Embryonic facial prominence (tissue), 1 donor: ENCODE data around the gene CCDC148.

Source experiments
- DNase-seq: peaks from one replicate; pipeline ENCODE4 v3.0.0-alpha.2; 2016; ENCODE audit errors: extremely low spot score

Gene CCDC148

DNA sequence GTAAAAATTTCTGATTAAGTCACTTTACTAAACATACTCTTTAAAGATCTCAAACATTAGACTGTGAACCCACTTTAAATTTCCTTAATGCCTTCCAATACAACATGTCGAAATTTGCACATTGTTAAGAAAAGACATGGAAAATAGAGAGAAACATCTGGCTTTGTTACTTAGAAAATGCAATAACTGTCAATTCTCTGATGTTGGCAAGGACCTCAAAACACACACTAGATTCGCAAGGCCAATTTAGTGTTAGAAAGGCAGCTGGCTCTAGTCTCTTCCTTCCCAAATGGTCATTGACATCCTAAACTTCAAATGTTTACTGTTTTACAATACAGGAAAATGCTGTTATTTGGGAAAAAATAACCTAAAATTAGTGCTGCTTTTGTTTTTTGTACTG is 244.3 kb downstream of the CCDC148 start:
- DNase-seq, result no peak

DNA sequence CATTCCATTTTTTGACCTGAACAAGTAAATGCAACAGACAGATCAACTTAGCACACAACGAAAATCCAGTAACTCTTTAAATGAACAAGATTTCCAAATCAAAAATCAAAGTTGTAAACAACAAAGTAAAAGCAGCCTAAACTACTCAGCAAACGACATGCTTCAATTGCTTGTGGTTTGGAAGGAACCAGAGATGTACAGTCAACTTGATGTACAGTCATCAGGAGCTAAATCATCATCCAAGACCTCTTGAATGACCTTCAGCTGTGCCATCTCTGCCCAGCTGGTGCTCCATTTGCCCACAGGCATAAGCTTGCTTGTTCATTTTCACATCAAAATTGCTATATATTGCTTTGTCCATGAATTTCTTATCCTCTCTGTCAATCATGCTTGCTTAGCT is 245.1 kb downstream of the CCDC148 start:
- no peak for DNase-seq

DNA sequence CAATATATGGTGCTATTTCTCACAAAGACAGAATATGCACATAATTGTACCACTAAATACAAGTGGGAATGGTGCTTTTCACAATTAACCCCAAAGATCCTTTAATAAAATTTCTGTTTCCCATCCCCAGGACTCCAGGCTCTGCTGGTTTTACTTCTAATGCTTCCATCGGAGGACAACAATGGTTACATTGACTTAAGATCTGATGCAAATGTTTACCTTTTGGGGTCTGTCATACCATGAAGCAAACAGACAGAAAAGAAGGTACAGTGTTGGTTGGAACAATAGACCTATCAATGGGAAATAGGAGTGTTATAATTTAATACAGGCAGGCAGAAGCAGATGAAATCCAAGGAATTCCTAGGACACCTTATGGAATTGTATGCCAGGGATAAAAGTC is 249.2 kb downstream of the CCDC148 start:
- no peak for DNase-seq

DNA sequence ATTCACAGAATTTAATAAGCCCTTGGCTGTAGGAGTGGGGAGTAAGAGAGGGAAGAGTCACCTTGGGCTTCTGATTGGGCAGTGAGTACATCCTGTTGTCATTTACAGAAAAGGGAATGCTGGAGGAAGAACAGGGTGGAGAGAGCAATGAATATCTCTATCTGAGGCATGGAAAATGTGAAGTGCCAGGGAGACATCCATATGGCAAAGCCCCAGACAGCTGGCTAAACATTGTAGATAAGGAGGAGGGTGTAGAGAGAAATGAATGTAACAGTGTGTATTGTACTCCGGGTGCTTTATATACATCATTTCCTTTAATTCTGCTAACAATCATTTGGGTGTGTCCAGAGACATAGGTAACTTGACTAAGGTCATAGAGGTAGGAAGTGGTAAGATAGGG is 251.3 kb downstream of the CCDC148 start:
- no peak for DNase-seq

DNA sequence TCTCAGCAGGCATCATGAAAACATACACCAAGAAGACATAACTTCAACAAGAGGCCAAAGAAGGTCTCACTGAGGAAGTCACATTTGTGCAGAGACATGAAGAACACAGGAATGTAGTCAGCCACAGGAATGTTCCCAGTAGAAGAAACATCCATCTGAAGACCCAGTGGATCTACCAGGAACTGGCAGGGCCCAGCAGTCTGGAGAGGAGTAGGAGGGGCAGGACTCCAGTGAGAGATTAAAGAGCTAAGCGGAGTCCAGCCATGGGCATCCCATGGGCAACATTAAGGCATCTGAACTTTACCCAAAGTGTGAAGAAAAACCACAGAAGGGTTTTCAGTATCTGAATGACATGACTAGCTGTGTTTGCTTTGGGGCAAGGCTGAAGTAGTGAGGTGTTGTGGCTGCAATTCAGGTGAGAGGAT is 251.8 kb downstream of the CCDC148 start:
- no peak for DNase-seq

DNA sequence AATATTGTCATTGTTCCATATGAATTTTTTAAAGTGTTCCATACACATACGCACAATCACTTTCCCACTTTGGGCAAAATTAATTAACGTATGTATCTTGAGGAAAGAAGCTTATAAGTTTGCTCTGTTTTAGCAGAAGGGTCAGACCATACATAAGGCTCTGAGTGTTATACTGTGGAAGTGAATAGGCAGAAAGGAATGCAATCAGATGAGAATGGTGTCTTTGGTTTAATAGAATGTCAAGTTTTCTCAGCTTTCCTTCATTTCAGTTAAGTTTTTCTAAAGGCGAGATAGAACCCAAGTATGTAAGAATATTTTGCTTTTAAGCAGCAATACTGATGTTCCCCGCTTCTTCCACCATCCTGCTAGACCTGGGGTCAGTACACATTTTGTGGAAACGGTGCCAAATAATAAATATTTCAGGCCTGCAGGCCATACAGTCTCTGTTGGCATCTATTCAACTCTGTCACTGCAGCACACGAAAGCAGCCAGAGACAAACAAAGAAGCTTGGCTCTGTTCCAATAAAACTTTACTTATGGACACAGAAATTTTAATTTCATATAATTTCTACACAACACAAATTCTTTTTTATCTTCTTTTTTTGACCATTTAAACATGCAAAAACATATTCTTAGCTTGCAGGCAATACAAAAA is 254.3 kb downstream of the CCDC148 start:
- no peak for DNase-seq

DNA sequence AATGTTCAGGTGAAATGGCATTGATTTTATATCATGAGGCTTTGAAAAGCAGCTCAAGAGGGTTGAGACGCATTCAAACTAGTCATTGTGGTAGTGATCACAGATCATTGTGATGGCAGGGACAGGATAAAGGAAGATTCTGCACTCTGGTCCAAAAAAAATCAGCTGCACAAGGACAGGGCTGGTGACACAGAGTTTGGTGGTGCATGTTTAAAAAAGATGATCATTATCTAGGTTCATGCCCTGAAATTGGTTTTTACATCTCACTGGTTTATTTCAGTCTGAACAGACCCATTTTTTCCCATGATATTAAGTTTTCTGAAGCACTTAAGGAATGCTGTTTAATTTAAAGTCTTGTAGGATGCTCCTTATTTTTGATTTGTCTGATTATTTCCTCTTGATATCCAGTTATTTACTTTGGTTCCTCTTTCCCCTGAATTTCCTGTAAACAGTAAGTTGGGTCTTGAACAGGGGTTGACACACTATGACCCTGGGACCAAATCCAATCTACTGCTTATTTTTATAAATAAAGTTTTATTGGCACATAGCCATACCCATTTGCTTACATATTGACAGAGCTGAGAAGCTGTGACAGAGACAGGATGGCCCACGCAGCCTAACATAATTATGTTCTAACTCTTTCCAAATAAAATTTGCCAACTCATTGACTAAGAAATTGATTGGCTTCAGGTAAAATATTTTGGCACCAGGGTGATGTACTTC is 256.5 kb downstream of the CCDC148 start:
- DNase-seq, result no peak

DNA sequence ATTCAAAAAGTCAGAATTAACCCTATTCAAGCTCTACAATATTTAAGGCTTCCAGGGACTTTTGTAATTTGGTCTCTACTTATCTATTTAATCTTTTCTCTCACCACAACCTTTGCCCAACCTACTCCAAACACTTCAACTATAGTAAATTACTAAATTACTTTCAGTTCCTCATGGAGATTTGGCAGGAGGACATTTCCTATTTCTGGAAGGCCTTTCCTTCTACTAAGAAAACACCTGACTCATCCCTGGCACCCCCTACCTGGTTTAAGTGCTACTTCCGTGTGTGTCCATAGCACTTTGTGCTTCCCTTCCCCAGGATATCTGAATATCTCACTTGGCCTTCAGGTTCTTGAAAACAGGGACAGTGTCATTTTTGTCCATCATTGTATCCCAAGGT is 258.6 kb downstream of the CCDC148 start:
- DNase-seq, result no peak

DNA sequence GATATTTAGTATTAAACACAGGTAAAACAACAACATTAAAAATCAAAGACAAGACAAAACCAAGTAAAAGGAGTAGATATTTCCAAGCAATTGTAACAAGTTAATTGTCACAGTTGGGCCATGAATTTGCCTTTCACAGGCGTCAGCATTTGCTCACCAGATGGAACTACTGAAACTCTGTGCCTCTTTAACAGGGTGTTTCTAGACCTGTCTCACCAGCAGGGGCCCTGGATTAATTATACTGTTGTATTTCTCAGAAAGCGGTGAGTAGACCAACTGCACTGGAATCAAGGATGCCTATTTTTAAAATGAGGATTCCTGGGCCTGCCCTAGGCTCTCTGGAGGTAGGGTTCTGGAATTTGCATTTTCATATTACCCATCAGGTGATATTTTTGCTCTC is 262.3 kb downstream of the CCDC148 start:
- no peak for DNase-seq

DNA sequence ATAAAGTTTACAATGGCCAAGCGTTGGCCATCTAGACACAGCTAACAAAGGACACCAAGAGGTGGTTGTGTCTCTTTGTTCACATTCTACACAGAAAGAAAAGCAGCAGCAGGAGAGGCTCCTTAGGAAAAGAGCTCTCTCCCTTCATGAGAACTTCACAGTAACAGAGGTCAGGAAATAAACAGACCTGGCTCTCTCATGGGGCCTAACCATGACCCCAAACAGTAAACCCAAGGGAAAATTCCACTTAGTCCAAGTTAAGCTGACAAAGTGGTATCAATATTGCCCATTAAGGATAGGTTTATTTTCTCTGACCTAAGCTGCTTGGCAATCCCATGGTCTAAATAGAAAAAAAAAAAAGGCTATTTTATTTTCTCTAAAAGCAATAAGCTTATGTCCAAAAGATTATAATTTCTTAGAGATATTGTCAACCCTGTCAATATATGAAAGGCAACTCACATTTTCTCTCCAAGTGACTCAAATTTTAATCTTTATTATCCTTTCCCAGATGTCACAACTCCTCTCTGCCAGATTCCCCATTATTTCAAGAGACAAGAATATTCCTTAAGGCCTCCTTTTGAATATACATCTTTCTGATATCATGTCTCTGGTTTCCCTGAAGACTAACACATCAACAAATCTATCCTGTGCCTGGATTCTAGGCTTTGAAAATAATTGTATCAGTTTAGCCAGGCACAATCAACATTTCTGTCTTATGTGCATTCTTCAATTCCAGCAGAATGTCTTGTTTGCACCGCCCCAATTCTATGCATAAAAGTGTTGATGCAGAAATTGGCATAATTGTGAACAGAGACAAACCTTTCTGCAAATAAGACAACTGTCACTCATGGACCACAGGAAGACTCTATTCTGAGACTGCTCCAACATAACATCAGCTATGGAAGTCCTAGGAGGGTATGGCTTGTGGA is 263.8 kb downstream of the CCDC148 start:
- no peak for DNase-seq

DNA sequence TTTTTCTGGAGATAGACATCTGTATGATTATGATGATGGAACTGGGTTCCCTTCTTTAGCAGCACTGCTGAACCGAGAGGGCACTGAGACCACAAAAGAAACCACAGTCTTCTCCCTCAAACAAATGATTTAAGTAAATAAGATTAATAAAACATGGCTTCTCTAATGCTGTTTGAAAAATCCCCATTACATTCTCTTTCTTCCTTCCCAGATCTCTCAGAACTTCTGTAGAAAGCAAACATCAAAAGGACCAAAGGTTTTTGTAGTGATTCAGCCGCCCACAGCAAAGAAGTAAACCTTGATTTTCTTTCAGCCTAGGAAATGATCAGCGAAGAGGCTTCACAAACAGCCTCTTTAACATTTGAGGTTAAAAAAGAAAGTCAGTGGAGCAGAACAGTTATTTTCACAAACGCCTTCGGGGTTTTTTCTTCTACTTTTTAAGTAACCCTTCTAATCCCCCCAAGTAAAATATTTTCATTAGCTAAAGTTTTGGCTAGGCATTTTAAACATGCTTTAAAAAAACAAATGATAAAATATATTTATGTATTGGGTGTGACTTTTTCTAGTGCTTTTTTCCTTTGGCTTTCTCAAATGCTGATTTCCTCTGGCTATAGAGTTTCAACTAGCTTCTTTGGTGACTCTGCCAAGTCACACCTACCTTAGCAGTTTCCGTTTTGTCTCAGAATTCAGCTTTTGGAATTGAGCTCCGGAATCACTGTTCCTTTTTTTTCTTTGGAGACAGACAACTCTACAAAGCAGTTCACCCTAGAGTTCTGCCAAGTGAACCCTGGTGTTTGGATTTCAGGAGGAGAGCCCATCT is 265.3 kb downstream of the CCDC148 start:
- no peak for DNase-seq

DNA sequence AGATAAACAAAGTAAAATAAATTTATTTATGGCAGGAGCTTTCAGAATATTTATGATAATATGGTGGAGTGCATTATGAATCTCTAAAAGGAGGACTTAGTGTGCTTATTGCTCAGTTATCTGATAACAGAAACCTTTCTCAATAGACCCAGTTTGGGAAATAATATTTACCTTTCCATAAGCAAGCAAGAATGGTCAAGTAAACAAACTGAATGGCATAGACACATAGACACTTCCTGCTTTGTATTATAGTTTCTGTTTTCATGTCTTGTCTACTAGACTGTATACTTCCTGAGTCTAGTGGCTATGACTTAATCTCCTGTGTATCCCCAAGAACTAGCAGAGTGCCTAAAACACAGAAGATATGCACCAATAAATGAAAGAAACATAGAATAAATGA is 267.0 kb downstream of the CCDC148 start:
- DNase-seq, result no peak

DNA sequence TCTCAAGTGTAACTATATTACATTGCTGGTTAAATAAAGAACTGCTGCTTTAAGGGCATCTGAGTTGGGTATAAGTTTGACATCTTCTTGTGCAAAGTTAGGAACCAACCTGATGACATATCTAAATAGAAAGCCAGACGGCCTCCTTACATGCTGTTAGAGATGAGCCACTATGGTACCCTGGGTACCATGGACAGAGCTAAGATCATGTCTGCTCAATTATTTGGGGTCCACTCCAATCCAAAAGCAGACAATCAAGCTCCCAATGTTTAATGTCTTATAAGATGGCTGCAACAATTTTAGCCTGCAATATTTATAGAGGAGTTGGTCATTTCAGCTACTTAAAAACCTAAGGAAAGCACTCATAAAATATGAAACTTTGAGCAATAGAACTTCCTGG is 268.6 kb downstream of the CCDC148 start:
- DNase-seq, result no peak

DNA sequence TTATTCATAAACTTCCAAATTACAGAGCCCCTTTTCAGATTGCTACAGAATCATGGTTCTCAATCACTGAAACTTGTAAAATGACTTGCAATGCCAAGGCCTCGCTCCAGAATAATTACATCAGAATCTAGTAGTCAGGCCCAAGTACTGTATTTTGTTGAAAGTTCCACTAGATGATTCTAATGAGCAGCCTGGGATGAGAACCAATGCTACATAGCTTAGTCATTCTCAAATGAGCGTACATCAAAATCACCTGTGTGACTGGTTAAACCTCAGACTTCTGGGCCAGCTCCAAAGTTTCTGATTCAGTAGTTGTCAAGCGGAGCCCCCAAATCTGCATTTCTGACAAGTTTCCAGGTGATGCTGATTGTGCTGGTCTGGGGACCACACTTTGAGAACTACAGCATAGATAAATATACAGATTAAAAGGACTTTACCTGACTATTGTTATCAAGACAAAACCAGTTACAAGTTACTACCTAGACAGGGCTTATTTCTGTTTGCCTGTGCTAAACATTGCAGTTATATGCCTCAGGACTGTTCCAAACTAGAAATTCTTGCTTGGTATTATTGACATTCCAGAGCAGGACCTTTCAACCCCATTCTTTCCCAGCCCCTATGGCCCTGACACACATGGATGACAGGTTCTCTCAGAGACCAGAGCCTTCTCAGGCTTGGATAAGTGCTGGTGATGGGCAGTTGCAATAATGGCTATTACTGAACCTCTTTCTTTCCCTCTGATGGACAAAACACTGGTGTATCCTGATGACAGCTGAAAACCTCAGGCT is 271.8 kb downstream of the CCDC148 start:
- no peak for DNase-seq

DNA sequence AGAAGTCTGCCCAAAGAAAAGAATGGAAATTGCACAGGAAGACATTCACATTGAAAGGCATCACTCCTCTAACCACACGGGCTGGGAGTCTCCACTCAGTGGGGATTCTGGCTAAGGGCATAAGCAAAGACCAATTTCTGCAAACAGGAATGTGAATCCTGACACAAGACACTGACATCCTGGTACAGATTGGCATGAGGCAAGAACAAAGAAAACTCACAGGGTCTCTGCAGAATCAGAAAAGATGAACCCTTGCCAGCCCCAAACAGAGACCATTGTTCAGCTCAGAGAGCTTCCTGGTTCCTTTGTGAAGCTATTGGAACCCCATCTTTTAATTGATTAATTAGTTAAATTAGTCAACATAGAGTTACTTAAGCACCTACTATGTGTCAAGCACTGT is 272.6 kb downstream of the CCDC148 start:
- no peak for DNase-seq

DNA sequence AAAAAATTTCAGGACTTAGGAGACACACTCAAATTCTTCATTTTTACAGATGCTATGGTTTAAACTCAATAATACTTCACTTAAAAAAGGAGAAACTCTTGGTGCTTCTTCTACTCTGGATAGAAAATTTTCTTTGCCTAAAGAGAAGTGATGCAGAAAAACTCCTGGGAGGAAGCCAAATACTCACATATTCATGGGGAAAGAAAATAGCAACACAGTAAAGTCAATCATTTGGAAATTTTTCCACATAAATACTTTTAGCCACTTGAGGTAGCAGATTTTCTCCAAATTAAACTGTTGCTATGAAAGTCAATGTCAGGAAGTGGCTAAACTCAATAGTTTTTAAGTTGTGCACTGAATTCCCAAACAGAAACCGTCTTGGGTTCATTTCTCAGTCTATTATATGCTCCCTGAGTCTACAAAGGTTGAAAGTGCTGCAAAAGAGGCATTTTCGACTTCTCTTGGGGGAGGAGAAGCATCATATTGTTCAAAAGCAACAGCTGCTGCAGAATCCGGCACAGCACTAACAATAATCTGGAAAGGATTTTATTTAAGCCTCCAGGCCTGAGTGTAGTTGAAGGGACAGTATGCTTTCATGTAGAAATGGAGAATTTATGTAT is 273.8 kb downstream of the CCDC148 start:
- DNase-seq, result no peak

DNA sequence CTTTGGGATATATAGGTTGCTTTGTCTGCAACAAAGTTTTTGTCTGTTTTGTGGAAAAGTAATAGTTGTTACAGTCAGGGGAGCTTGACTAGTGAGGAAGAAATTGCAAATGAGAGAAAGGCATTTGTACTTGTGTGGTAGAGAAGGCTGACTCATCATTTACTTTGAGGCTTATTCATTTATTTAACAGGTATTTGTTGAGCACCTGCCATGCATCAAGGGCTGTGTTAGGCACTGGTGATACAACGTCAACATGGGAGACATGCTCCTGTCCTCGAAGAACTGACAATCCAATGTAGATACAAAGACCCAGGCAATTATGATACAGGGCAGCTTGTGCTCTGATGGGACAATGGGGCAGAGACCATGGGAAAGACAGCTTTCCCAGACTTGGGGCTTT is 275.4 kb downstream of the CCDC148 start:
- DNase-seq, result no peak

DNA sequence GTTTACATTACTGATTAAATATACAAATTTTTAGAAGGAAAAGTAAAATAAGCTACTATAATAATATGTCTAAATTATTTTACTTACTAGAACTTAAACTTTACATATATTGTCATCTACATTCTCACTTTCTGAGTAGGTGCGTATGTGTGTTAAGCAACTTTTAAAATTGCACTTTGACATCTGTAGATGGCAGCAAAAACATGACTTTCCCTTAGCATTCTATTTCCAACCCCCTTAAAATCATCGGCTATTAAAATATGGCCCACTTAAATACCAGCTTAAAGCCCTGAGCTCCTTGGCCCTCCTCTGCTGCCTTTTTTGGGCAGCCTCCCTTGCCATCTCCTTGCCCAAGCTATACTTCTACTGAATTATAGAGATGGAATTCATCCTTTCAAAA is 276.9 kb downstream of the CCDC148 start:
- DNase-seq, result no peak

DNA sequence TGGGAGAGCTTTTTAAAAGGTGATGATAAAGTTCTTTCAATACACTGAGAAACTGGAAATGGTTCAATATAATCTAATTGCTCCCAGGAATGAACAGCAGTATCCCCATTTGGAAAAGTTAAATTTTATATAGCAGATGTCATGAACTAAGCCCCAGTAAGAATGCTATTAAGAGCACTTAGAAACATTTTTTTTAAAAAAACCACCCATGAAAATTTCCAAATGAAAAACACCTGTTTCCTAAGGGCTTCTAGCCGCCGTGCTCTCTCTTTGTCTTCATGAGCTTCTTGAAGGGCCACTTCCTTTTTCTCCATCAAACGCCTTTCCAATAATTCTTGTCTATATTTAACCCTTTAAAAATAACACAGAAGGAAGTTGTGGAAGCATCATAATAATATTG is 277.9 kb downstream of the CCDC148 start:
- DNase-seq, result no peak

DNA sequence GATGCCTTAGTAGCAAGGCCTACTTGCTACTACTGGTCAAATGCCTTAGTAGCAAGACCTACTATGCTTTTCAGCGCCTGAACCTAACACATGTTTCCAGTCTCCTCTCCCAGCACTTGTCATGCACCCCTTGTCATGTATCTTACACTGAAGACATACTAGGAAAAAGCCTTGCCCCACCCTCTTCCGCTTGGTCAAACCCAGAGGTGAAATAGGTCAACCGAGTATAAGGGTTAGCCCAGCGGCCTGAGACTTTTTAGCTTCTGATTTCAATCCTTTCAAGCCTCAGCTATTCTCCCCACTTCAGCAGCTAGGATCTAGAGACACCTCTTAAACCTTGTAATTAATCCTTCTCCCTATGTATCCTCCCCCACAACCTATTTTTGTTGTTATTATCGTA is 281.6 kb downstream of the CCDC148 start:
- no peak for DNase-seq

DNA sequence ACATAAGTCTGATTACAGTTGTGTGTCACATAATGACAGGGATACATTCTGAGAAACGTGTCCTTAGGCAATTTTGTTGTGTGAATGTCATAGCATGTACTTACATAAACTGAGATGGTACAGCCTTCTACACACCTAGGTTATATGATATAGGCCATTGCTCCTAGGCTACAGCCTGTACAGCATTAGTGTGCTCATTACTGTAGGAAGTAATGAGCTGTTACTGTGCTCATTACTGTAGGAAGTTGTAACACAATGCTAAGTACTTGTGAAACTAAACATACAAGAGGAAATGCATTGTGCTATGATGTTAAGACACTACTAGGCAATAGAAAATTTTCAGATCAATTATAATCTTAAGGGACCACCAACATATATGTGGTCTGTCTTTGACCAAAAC is 282.1 kb downstream of the CCDC148 start:
- no peak for DNase-seq
